Heart left ventricle (tissue), 16 donors: ENCODE results near the gene C22orf31. TPM values are rescaled to one million over a fixed set of nuclear protein-coding genes. Genes with fewer than 3 reads are reported as not detected.

Source experiments
- ATAC-seq, 4 donors: fragments of 200-7000 bp; cut with Tn5 transposase; one replicate each; pipeline ENCODE4 v1.9.1; 2020 to 2022; ENCODE audit warnings: moderate library complexity in 4 of 4, mild to moderate bottlenecking in 3 of 4, moderate number of reproducible peaks in 1 of 4
- DNase-seq, 5 donors: peaks; one replicate each; pipeline ENCODE4 v3.0.0-alpha.2; 2020
- H3K27ac ChIP-seq, 12 donors: fragments of 200-600 bp; sonication (generic) in 4 of 12; one replicate each; pipeline versions ENCODE4 v1.5.0 to v1.8.0; 2016 to 2022; ENCODE audit warnings: mild to moderate bottlenecking in 2 of 12
- H3K27me3 ChIP-seq, 9 donors: fragments of 200-600 bp; sonication (generic) in 2 of 9; one replicate each; pipeline versions ENCODE4 v1.5.1 to v1.8.0; 2016 to 2022; ENCODE audit warnings: mild to moderate bottlenecking in 3 of 9
- H3K36me3 ChIP-seq, 9 donors: fragments of 200-600 bp; sonication (generic) in 2 of 9; one replicate each; pipeline versions ENCODE4 v1.5.0 to v1.8.0; 2018 to 2022; ENCODE audit warnings: mild to moderate bottlenecking in 2 of 9
- H3K4me1 ChIP-seq, 12 donors: fragments of 200-600 bp; sonication (generic) in 4 of 12; one replicate each; pipeline versions ENCODE4 v1.5.0 to v1.8.0; 2016 to 2022; ENCODE audit warnings: mild to moderate bottlenecking in 3 of 12
- H3K4me3 ChIP-seq, 12 donors: fragments of 200-600 bp; sonication (generic) in 4 of 12; one replicate each; pipeline versions ENCODE4 v1.5.0 to v1.8.0; 2017 to 2022; ENCODE audit warnings: mild to moderate bottlenecking in 9 of 12, moderate library complexity in 4 of 12
- H3K9me3 ChIP-seq, 12 donors: fragments of 200-600 bp; sonication (generic) in 4 of 12; one replicate each; pipeline versions ENCODE4 v1.5.0 to v1.8.0; 2016 to 2022; ENCODE audit warnings: mild to moderate bottlenecking in 1 of 12
- POLR2A ChIP-seq, 2 donors: fragments of 450-650 bp; IDR thresholded peaks; one replicate each; pipeline ENCODE4 v1.6.1; 2017; ENCODE audit warnings: antibody characterized with exemption in 2 of 2, mild to moderate bottlenecking in 2 of 2, moderate library complexity in 2 of 2
- WGBS, 4 donors: extraction: QIAGEN DNeasy Blood & Tissue Kit in 2 of 4; methylation state at CpG; one replicate each; pipeline versions ENCODE4 v1.1.5 to v1.1.7; 2013 to 2018; 5-methylcytosine and 5-hydroxymethylcytosine counted together
- intact Hi-C, 10 donors: fragments of 100-400 bp; cut with DNase I; formaldehyde crosslinking; loops; one replicate each; pipeline versions ENCODE4 v1.11.1 to v1.14.2; 2022
- polyA plus RNA-seq, 2 donors: library from polyadenylated mRNA; stranded (reverse); fragments of 200-250 nt; gene quantifications; one replicate each; pipeline ENCODE4 v1.2.3, GENCODE V29; 2013
- total RNA-seq, 9 donors: library from RNA; depleted of rRNA in 2 of 9; stranded (reverse); fragments of >200 nt in 2 of 9; fragmentation: NEBNext Ultra II Directional in 3 of 9; extraction: Animal tissue kit (Norgen Biotek cat#: 25700) in 3 of 9; gene quantifications; one replicate each; pipeline versions ENCODE4 v1.1.0 to v1.2.4, GENCODE V29; 2016 to 2023
- TF ChIP-seq, protein P1 (sequence below), 12 donors: fragments of 200-600 bp; sonication (generic) in 4 of 12; IDR thresholded peaks; one replicate each; pipeline versions ENCODE4 v1.5.0 to v1.8.0; 2018 to 2022; ENCODE audit warnings: antibody characterized with exemption in 12 of 12, mild to moderate bottlenecking in 5 of 12
- donor health status: ischemic (EF 13 %, LVEDD 7.1; RV severe dilation, severe dysfunction).
- donor health status: healthy with polysubstance abuse.
- donor health status: DM: no; HTN: yes; CAD: no.
- donor health status: DM: no; HTN: no; CAD: no.
- donor health status: ischemic (EF 25% LVEDD 6.9; RV normal size, moderate dysfunction).
- donor health status: ischemic (EF 25% LVEDD 5.7; RV mildly dilated, moderate dysfunction).
- donor health status: healthy.
- donor health status: DM: yes; HTN: yes; CAD: no.
- donor health status: ischemic (EF 35%, LVEDD 5.7; RV mildly dilated, moderate dysfunction).
- donor health status: nonischemic (EF 11% LVEDD 7.7; RV severe dilation, severe dysfunction).
- donor health status: DM: yes; HTN: yes; CAD: no.
- donor health status: PGD.
- donor health status: ischemic (EF 29% LVEDD 5.4; RV normal size, mild dysfunction).
- donor health status: nonischemic (EF 23%, LVEDD 6.1; RV moderate dilation, normal function).

The C22orf31 gene
- total and polyA plus RNA-seq, 11 donors = 0.40 TPM; not detected in 10

DNA sequence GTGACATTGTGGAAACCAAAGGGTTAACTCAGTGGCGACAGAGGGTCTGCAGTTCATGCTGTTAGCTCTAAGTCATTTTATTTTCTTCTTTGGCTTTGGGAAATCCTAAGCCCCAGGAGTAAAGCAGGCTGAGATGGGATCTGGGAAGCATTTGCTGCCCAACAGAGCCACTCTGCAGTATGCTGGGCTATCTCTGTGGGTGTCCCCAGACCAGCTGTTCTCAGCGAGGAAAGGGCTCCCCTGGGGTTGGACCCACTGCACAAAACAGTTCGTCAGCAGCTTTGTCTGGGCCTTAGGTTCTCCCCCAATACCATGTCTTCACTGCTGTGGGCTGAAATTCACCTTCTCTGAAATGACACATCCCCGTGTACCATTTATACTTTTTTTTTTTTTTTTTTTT lies 45.2 kb upstream of the C22orf31 start:
- H3K4me1 ChIP-seq = peaks cover 0 to 17% (median 2%) of the 10 kb centered on the region in 12 donors
- H3K27me3 ChIP-seq = no peaks in the 10 kb centered on the region
- 40 to 73% (median 46%) methylated on average over 4 of the region's 4 CpGs for WGBS, 4 donors
- H3K27ac ChIP-seq = no peak overlapping the region
- DNase-seq = no peak
- H3K36me3 ChIP-seq = peaks cover 0 to 8% (median 0%) of the 10 kb centered on the region in 9 donors
- ATAC-seq = peak in 1 of 4 donors; percentile 56
- no peak for TF ChIP-seq POLR2A (IDR thresholded peaks at IDR 0.05)
- TF ChIP-seq, protein P1, sequence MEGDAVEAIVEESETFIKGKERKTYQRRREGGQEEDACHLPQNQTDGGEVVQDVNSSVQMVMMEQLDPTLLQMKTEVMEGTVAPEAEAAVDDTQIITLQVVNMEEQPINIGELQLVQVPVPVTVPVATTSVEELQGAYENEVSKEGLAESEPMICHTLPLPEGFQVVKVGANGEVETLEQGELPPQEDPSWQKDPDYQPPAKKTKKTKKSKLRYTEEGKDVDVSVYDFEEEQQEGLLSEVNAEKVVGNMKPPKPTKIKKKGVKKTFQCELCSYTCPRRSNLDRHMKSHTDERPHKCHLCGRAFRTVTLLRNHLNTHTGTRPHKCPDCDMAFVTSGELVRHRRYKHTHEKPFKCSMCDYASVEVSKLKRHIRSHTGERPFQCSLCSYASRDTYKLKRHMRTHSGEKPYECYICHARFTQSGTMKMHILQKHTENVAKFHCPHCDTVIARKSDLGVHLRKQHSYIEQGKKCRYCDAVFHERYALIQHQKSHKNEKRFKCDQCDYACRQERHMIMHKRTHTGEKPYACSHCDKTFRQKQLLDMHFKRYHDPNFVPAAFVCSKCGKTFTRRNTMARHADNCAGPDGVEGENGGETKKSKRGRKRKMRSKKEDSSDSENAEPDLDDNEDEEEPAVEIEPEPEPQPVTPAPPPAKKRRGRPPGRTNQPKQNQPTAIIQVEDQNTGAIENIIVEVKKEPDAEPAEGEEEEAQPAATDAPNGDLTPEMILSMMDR (IDR thresholded peaks at IDR 0.05) = no peak
- H3K4me3 ChIP-seq = no peak overlapping the region
- intact Hi-C loops = no loop called here
- no peaks in the 10 kb centered on the region for H3K9me3 ChIP-seq

DNA sequence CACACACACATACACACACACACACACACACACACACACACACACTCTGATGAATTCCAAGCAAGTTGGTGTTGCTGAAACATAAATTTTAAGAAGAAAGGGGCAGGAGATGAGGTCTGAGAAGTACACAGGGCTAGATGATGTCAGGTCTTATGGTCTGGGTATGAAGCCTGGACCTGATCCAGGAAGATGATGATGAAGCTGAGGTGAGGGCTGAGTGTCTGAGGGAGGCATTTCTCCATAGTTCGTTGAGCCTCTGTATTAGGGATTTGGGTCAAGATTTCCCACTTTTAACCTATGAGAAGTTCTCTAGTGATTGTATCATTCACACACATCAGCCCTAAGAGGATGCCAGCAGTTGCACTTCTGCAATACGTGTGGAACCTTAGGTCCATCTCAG lies 43.8 kb upstream of the C22orf31 start:
- WGBS, 4 donors = 56 to 82% (median 68%) methylated on average over 2 of the region's 2 CpGs
- DNase-seq = no peak
- no peaks in the 10 kb centered on the region for H3K27me3 ChIP-seq

DNA sequence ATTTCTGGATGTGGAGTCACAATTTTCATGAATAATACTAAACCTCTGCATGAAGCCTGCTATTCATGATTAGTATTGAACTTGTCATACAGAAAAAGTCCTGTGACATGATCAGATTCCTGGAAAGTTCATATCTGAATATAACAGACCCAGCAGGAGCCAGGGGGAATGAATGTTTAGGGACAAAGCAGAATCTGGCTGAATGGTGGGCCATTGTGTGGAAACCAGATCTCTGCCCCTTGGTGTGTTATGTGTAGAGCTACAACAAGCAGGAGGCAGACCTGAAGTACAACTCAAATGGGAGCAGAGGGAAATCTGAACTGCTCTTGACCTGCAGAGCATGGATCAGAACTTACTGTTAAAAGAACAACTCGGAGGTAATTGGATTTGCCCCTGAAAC lies 41.5 kb upstream of the C22orf31 start:
- Histone ChIP-seq H3K9me3 (no peaks in the 10 kb centered on the region), H3K4me3 (no peak overlapping the region), H3K27ac (no peak overlapping the region), H3K4me1 (peaks cover 0 to 5% (median 0%) of the 10 kb centered on the region in 12 donors), H3K36me3 (peaks cover 0 to 31% (median 8%) of the 10 kb centered on the region in 9 donors), H3K27me3 (no peaks in the 10 kb centered on the region)
- TF ChIP-seq, protein P1 (IDR thresholded peaks at IDR 0.05) = no peak
- no peak for TF ChIP-seq POLR2A (IDR thresholded peaks at IDR 0.05)
- WGBS, 4 donors = 83 to 100% (median 90%) methylated on average over 1 of the region's 1 CpG
- intact Hi-C loops = no loop called here
- DNase-seq (no peak), ATAC-seq (no peak)

More for the DNA sequence above, 43.8 kb upstream of the C22orf31 start:
- intact Hi-C loops = no loop called here
- H3K9me3 ChIP-seq = no peaks in the 10 kb centered on the region
- TF ChIP-seq, protein P1 (IDR thresholded peaks at IDR 0.05) = no peak
- no peak for TF ChIP-seq POLR2A (IDR thresholded peaks at IDR 0.05)
- ATAC-seq = no peak
- peaks cover 0 to 17% (median 2%) of the 10 kb centered on the region in 12 donors for H3K4me1 ChIP-seq
- H3K27ac ChIP-seq = no peak overlapping the region
- H3K4me3 ChIP-seq = no peak overlapping the region
- H3K36me3 ChIP-seq = peaks cover 0 to 14% (median 0%) of the 10 kb centered on the region in 9 donors

DNA sequence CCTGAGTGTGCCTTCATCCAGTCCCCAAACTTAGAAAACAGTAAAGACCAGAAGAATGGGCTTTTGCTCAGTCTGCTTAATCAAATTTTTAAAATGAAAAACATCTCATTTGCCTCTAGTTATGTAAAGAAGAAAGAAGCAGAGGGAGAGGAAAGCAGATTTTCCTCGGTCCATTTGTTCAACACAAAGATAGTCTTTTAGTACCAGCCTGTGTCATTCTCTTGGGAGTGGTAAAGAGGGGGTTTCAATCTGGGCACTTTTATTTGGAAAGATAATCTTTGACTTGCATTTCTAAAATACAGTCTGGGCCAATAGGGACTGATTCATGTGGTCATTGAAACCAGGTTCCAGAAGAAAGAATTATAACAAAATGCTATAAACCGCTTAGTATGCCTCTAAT lies 40.7 kb upstream of the C22orf31 start:
- Histone ChIP-seq H3K4me1 (peaks cover 0 to 10% (median 0%) of the 10 kb centered on the region in 12 donors), H3K9me3 (no peaks in the 10 kb centered on the region), H3K27ac (no peak overlapping the region), H3K36me3 (peaks cover 0 to 31% (median 8%) of the 10 kb centered on the region in 9 donors), H3K27me3 (no peaks in the 10 kb centered on the region), H3K4me3 (no peak overlapping the region)
- TF ChIP-seq, protein P1 (IDR thresholded peaks at IDR 0.05) = no peak
- TF ChIP-seq POLR2A (IDR thresholded peaks at IDR 0.05) = no peak
- no peak for ATAC-seq
- intact Hi-C loops = no loop called here
- no peak for DNase-seq
- 93 to 99% (median 95%) methylated on average over 2 of the region's 2 CpGs for WGBS, 4 donors
